Activated T-helper 1 cell treated with anti-CD3 and anti-CD28 coated beads, Interleukin-12 subunit alpha, Interleukin-12 subunit beta, Interleukin-2, Interleukin-4 antibody, amounts not matched to agents 30 ng/mL and 10 ng/mL and 1 ng/mL, durations not matched to agents 14 hours and 24 hours and 36 hours (primary cell): ENCODE measurements around the gene CDC14A. TPM values are rescaled to one million over a fixed set of nuclear protein-coding genes. Genes with fewer than 3 reads are reported as not detected.
A peak's percentile ranks its signal among the peaks of the same experiment; 100 is the strongest.

ENCODE experiments used
- DNase-seq: peaks from one replicate; pipeline ENCODE4 v3.0.0; 2021; ENCODE audit warnings: low spot score
- H3K27ac Mint-ChIP-seq: one replicate; pipeline ENCODE4 v1.8.0; 2021; ENCODE audit warnings: mild to moderate bottlenecking, mixed read lengths
- H3K27me3 Mint-ChIP-seq: one replicate; pipeline ENCODE4 v1.8.0; 2022; ENCODE audit warnings: mild to moderate bottlenecking, moderate library complexity, mixed read lengths; ENCODE audit not compliant: insufficient read depth
- H3K36me3 Mint-ChIP-seq: one replicate; pipeline ENCODE4 v1.8.0; 2021; ENCODE audit warnings: low read depth, mixed read lengths
- H3K4me1 Mint-ChIP-seq: one replicate; pipeline ENCODE4 v1.8.0; 2021; ENCODE audit warnings: low read depth, mixed read lengths
- H3K4me3 Mint-ChIP-seq: one replicate; pipeline ENCODE4 v1.8.0; 2021; ENCODE audit warnings: mild to moderate bottlenecking, moderate library complexity, mixed read lengths
- H3K9me3 Mint-ChIP-seq: one replicate; pipeline ENCODE4 v1.8.0; 2021; ENCODE audit warnings: mixed read lengths
- intact Hi-C: fragments of 100-400 bp; cut with micrococcal nuclease; formaldehyde crosslinking; loops from one replicate; pipeline ENCODE4 v1.15.1; 2024
- total RNA-seq: library from RNA; stranded (reverse); gene quantifications from 2 replicates; pipeline ENCODE4 v1.2.3, GENCODE V29; 2022

CDC14A gene
- total RNA-seq, 1 donor from 2014 or later: 11.2 TPM

DNA sequence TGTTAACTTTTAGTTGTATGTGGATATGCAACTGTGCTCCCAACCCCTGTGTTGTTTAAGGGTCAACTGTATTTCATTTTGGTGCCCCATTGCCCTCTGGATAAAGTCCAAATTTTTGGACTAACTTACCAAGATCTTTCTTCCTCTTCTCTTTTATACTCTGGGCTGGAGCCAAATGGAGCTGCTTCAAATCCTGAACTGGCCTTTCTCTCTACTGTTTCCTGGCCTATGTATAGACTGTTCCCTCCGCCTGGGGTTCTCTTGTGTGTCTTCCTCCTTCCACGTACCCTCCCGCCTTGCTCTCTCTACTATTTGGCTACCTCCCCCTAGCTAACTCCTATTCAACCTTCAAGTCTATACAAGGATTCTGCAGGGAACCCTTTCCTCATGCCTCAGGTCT lies 8.4 kb upstream of the CDC14A start:
- Mint-ChIP-seq H3K27me3 (peaks cover 8% of the 10 kb centered on the region), H3K4me1 (no peaks in the 10 kb centered on the region), H3K27ac (no peak overlapping the region), H3K9me3 (no peaks in the 10 kb centered on the region), H3K4me3 (no peak overlapping the region), H3K36me3 (no peaks in the 10 kb centered on the region)
- no peak for DNase-seq
- intact Hi-C loops: loop anchor here (5.0 kb wide), 1 partner anchor 37 kb away; no protein-coding TSS in a partner anchor

DNA sequence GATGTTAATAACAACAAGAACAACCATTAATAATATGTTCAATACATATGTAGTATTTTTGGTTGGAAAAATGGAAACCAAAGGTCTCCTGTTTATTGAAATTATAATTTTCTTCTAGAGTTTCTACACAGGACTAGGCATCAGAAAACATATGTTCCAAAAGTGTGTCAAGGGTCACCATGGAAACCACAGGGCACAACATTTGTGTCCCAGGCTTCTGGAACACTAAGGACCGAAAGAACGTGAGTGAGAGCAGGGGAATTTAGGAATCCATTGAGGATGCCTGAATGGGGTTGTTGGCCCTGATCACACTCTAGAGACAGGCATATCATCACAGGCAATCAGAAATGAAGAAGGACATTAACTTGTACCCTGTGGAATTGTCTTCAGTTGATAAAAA lies 7.5 kb upstream of the CDC14A start:
- intact Hi-C loops: loop anchor here (5.0 kb wide), 1 partner anchor 37 kb away; no protein-coding TSS in a partner anchor
- H3K9me3 Mint-ChIP-seq: no peaks in the 10 kb centered on the region
- DNase-seq: no peak
- H3K4me3 Mint-ChIP-seq: no peak overlapping the region
- no peaks in the 10 kb centered on the region for H3K36me3 Mint-ChIP-seq
- H3K27me3 Mint-ChIP-seq: peaks cover 6% of the 10 kb centered on the region
- H3K4me1 Mint-ChIP-seq: no peaks in the 10 kb centered on the region
- no peak overlapping the region for H3K27ac Mint-ChIP-seq

DNA sequence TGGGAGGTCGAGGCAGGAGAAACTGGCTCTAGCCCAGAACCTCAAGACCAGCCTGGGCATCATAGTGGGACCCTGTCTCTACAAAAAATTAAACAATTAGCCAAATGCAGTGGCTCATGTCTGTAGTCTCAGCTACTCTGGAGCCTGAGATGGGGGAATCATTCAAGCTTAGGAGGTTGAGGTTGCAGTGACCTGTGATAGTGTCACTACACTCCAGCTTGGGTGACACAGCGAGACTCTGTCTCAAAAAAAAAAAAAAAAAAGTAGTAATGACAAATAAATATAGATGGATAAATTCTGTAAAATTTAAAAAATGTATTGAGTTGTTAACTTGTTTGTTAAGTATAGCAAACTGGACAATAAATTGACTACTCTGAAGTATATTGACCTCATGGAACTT lies 5.9 kb upstream of the CDC14A start:
- H3K4me3 Mint-ChIP-seq: no peak overlapping the region
- intact Hi-C loops: no loop called here
- H3K36me3 Mint-ChIP-seq: no peaks in the 10 kb centered on the region
- peaks cover 9% of the 10 kb centered on the region for H3K4me1 Mint-ChIP-seq
- no peak for DNase-seq
- H3K9me3 Mint-ChIP-seq: no peaks in the 10 kb centered on the region
- H3K27ac Mint-ChIP-seq: no peak overlapping the region
- H3K27me3 Mint-ChIP-seq: peaks cover 6% of the 10 kb centered on the region

DNA sequence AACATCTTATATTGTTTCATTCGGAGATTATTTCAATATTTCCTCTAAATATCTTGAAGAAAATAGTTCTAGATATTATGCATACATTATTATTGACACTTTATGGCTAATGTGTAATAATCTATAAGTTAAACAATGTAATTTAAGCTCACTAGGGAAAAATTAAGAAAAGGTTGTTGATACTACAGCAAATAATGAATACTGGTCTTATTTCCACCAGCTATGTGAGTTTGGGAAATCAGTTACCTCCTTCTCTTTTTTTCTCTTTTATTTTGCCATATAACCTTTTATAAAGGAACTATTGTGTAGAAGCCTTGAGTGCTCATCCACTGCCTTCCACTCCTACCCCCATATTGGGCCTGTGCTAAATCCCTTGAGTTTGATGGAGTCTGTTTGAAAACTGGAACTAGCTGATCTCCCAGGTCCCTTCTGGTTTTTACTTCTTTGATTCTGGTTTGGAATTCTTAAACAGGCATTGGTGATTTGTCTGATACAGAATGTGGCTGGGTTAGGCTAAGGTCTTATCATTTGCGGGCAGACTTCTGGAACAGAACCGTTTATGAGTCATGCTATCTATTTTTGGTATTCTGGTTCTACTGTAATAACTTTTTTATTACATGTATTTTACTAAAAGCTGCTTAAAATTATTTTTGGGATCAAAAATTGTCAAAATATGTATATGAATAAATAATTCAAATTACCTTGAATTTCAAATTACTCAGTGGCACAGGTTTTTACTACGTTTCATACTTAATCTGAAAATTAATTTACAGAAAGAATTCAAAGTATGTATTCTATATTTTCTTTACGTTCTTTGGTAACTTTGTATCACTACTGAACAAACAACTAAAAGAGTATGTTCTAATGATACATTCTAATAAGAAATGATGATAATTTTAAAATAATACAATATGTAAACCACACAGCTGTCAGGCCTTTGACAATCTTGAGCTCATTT lies 5.0 kb upstream of the CDC14A start:
- H3K9me3 Mint-ChIP-seq: no peaks in the 10 kb centered on the region
- H3K4me1 Mint-ChIP-seq: peaks cover 9% of the 10 kb centered on the region
- peaks cover 6% of the 10 kb centered on the region for H3K27me3 Mint-ChIP-seq
- intact Hi-C loops: no loop called here
- no peak overlapping the region for H3K27ac Mint-ChIP-seq
- no peaks in the 10 kb centered on the region for H3K36me3 Mint-ChIP-seq
- no peak for DNase-seq
- H3K4me3 Mint-ChIP-seq: no peak overlapping the region

DNA sequence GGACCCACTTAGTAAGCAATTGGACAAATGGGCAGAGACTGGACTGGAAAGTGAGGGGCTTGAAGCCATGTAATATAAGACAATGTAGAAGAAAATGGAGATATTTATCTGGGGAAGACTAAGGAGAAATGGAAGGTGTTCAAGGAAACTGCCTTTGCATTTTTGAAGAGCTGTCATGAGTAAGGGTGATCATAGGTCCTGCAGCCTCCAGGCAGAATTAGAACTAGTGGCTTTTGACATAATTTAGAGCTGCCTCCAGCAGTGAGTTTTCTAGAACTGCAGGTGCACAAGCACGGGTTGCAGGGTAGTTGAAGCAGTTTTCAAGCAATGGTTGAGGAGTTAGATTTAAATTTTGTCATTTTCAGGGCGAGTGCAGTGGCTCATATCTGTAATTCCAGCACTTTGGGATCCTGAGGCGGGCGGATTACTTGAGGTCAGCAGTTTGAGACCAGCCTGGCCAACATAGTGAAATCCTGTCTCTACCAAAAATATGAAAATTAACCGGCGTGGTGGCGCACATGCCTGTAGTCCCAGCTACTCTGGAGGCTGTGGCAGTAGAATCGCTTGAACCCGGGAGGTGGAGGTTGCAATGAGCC lies 3.7 kb upstream of the CDC14A start:
- H3K4me1 Mint-ChIP-seq: peaks cover 15% of the 10 kb centered on the region
- peaks cover 2% of the 10 kb centered on the region for H3K36me3 Mint-ChIP-seq
- intact Hi-C loops: no loop called here
- no peak for DNase-seq
- no peak overlapping the region for H3K4me3 Mint-ChIP-seq
- no peak overlapping the region for H3K27ac Mint-ChIP-seq
- H3K9me3 Mint-ChIP-seq: no peaks in the 10 kb centered on the region
- H3K27me3 Mint-ChIP-seq: peaks cover 2% of the 10 kb centered on the region

DNA sequence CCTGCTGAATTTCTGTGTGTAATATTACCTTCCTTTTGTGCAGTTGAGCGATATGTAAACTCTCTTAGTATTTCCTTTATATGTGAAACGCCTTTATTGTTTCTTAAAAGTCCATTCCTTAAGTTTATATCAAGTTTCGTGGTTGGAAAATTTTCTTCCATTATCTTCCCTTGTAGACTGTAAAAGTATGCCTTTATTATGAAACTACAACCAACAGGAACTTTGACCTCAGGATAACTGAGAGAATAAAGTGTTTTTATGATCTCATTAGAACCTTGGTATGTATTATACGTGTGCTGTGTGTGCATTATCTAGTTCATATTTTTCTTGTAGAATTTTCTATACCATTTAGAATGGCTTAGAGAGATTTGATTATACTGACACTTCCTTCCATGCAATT lies 3.1 kb upstream of the CDC14A start:
- no peaks in the 10 kb centered on the region for H3K9me3 Mint-ChIP-seq
- peaks cover 21% of the 10 kb centered on the region for H3K4me1 Mint-ChIP-seq
- intact Hi-C loops: no loop called here
- no peak for DNase-seq
- no peak overlapping the region for H3K4me3 Mint-ChIP-seq
- peaks cover 2% of the 10 kb centered on the region for H3K27me3 Mint-ChIP-seq
- peaks cover 3% of the 10 kb centered on the region for H3K36me3 Mint-ChIP-seq
- H3K27ac Mint-ChIP-seq: no peak overlapping the region

DNA sequence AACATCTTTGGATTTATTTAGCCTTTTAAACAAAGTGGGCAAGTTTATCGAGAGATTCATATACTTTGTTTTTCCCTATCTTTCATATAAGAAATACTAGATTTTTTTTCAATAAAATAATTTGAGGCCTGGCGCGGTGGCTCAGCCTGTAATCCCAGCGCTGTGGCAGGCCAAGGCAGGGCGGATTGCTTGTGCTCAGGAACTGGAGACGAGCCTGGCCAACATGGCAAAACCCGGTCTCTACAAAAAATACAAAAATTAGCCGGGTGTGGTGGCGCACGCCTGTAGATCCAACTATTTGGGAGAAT lies 1.6 kb upstream of the CDC14A start:
- intact Hi-C loops: loop anchor here (1.0 to 2.0 kb wide), 6 partner anchors 50 to 546 kb away; partner anchors contain the start of genes DBT, RTCA and SLC30A7
- H3K27me3 Mint-ChIP-seq: peaks cover 2% of the 10 kb centered on the region

DNA sequence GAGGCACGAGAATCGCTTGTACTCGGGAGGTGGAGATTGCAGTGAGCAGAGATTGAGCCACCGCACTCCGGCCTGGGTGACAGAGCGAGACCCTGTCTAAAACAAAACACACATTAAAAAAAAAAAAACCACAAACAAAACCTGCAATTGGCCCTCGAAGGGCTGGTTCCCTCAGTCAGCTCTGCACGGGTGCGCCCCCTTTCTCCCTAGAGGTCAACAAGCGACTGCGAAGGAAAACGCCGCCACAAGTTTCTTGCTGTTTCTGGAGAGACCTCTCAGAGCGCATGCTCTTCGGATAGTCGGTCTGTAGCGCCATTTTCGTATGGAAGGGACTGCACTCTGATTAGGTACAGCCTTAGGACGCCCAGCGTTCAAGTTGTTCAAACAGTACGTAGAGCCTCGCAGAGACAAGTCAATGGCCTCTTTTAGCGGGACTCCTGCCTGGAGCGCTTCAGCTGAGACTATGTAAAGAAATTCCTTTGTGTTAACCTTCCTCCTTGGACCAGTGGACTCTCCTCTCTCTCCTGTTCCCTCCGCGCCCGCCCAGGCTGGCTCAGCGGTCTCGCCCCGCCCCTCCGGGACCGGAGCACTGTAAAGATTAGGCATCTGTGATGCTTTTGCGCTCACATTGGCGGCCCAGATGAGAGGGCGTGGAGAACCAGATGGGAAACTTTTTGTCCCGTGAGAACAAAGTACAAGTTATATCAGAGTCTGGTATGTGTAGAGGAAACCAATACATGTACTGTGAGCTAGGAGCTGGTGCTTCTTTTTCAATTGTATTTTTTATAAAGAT lies 1.0 kb upstream of the CDC14A start:
- intact Hi-C loops: loop anchor here (1.0 to 2.0 kb wide), 6 partner anchors 49 to 545 kb away; partner anchors contain the start of genes DBT, RTCA and SLC30A7
- Mint-ChIP-seq H3K9me3 (no peaks in the 10 kb centered on the region), H3K4me1 (peaks cover 42% of the 10 kb centered on the region)

More for the DNA sequence above, 1.6 kb upstream of the CDC14A start:
- H3K27ac Mint-ChIP-seq: peak overlapping the region; percentile 99
- no peaks in the 10 kb centered on the region for H3K9me3 Mint-ChIP-seq
- DNase-seq: no peak
- peak overlapping the region; percentile 93 for H3K4me3 Mint-ChIP-seq
- H3K4me1 Mint-ChIP-seq: peaks cover 36% of the 10 kb centered on the region
- peaks cover 10% of the 10 kb centered on the region for H3K36me3 Mint-ChIP-seq

DNA sequence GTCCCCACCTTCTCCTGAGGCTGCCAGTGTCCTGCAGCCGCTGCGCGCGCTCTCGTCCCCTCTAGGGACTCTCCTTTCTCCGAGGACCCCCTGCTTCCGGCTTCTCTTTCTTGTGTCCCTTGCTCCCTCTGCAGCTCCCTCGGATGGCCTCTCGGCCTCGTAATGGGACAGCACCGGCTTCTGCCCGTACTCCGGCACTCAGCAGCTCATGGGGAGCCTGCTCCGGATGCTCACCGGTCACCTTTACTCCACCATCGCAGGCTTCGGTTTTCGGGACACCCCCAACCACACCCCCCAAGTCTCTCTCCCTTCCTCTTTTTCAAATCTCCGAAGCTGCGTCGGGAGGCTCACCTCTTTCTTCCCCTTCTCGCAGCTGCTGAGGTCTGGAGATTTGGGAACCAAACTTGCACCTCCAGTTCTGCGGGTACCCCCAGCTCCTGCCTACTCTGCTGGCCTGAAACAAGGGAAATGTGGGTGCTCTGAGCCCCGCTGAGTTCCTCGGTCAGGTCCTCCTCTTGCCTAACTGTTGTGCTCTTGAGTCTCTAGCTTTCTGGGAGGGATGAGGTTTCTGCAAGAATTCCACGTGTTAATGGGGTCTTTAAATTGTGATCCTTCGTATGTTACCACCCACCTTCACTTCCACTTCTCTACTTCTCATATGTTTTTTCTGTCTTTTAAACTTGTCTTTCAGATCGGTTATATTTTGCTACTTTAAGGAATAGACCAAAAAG lies 930 bp downstream of the CDC14A start:
- intact Hi-C loops: no loop called here
- Mint-ChIP-seq H3K36me3 (peaks cover 26% of the 10 kb centered on the region), H3K27me3 (peaks cover 2% of the 10 kb centered on the region), H3K27ac (peak overlapping the region; percentile 96), H3K9me3 (no peaks in the 10 kb centered on the region), H3K4me1 (peaks cover 57% of the 10 kb centered on the region), H3K4me3 (peak overlapping the region; percentile 93)
- peak; percentile 29 for DNase-seq

More for the DNA sequence above, 1.0 kb upstream of the CDC14A start:
- peak; percentile 85 for DNase-seq
- Mint-ChIP-seq H3K27me3 (peaks cover 2% of the 10 kb centered on the region), H3K4me3 (peak overlapping the region; percentile 93), H3K27ac (peak overlapping the region; percentile 99), H3K36me3 (peaks cover 16% of the 10 kb centered on the region)

DNA sequence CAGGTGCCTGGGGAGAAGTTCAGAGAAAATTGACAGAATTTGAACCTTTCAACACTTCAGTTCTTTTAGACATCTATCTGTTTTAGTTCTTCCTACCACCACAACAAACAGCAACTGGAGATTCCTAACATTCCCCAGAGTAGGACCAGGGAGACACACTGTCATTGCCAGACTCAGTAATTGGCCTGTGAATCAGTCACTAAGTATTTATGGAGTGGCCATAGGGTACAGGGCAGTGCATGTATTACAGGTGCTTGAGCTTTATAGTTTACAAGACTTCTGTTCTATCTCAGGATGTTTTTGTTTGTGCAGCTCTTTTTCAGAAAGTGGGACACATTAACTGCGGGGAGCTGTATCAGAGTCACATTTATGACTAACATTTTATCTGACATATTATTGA lies 1.7 kb downstream of the CDC14A start:
- DNase-seq: no peak
- H3K4me3 Mint-ChIP-seq: peak overlapping the region; percentile 93
- peaks cover 28% of the 10 kb centered on the region for H3K36me3 Mint-ChIP-seq
- intact Hi-C loops: loop anchor here (1.0 to 2.0 kb wide), 3 partner anchors 43 to 75 kb away; no protein-coding TSS in a partner anchor
- H3K4me1 Mint-ChIP-seq: peaks cover 62% of the 10 kb centered on the region
- peak overlapping the region; percentile 96 for H3K27ac Mint-ChIP-seq
- no peaks in the 10 kb centered on the region for H3K9me3 Mint-ChIP-seq
- H3K27me3 Mint-ChIP-seq: no peaks in the 10 kb centered on the region

DNA sequence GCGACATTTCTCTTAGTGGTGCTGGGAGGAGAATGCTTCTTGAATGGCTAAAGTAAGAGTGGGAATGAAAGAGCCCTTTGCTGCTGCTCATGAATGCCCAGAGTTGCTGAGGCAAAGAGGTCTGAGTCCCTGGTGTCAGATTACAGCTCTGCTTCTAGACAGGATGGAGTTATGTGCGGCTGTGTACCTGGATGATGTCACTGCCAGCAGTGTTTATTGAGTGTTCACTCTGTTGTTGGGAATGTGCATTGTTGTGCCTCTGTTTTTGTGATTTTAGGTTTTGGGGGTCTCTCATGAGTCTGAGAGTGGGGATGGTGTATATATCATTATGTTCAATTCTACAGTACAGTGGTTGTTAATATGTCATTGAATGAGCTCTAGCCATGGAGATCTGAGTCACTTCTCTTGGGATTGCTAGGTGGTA lies 2.7 kb downstream of the CDC14A start:
- peaks cover 32% of the 10 kb centered on the region for H3K36me3 Mint-ChIP-seq

DNA sequence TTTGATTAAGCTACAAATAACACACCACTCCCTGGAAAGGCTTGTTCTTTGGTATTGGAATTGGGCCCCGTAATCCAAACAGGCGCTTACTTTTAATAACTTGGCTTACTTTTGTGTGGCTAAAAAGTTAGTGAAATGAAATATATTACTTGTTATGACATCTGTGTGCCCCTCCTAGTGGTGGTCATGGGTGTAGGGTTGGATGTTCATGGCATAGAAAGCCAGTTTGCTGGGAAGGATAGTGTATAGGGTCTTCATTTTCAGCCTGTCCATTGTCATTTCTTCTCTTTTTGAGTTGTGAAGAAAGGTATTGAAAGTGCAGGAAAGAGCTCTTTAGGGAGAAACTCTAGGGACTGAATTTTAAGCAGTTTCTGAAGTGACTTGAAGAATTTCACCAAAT lies 5.9 kb downstream of the CDC14A start:
- DNase-seq: no peak
- Mint-ChIP-seq H3K4me1 (peaks cover 71% of the 10 kb centered on the region), H3K9me3 (no peaks in the 10 kb centered on the region), H3K36me3 (peaks cover 48% of the 10 kb centered on the region), H3K27ac (no peak overlapping the region), H3K27me3 (no peaks in the 10 kb centered on the region), H3K4me3 (no peak overlapping the region)
- intact Hi-C loops: no loop called here

More for the DNA sequence above, 2.7 kb downstream of the CDC14A start:
- peak; percentile 15 for DNase-seq
- Mint-ChIP-seq H3K27me3 (no peaks in the 10 kb centered on the region), H3K4me3 (peak overlapping the region; percentile 59), H3K27ac (peak overlapping the region; percentile 5), H3K9me3 (no peaks in the 10 kb centered on the region), H3K4me1 (peaks cover 66% of the 10 kb centered on the region)
- intact Hi-C loops: loop anchor here (1.0 to 2.0 kb wide), 3 partner anchors 42 to 76 kb away; no protein-coding TSS in a partner anchor
